HG03045 (cell line): ENCODE measurements around the gene STAT4.
"Not testable (repeated sequence)": the region's sequence is repeated elsewhere in the genome, so short reads cannot be mapped to it uniquely, and the experiment has no call there.

Source experiments
- ATAC-seq: cut with Tn5 transposase; IDR thresholded peaks from one replicate; pipeline ENCODE4 v1.9.1; 2021; ENCODE audit warnings: mild to moderate bottlenecking, moderate library complexity; ENCODE audit not compliant: unreplicated experiment

STAT4 gene

DNA sequence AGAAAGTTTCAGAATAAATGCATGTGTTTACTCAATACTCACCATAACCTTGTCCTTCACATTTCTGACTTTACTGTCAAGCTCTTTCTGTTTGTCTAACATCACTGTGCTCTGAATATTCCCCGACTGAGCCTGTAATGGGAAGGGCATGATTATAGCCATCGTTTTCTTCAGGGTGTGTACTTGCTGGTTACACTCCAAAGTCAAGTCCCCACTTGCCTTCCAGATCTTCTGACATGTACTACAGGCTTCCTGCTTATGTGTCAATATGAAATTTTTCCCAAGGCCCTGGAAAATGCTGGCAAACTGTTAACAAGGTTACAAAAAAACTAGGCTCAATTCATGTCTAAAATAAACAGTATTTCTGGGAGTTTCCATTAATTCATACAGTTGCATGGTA, 149.8 kb downstream of the STAT4 start:
- ATAC-seq, result no peak

DNA sequence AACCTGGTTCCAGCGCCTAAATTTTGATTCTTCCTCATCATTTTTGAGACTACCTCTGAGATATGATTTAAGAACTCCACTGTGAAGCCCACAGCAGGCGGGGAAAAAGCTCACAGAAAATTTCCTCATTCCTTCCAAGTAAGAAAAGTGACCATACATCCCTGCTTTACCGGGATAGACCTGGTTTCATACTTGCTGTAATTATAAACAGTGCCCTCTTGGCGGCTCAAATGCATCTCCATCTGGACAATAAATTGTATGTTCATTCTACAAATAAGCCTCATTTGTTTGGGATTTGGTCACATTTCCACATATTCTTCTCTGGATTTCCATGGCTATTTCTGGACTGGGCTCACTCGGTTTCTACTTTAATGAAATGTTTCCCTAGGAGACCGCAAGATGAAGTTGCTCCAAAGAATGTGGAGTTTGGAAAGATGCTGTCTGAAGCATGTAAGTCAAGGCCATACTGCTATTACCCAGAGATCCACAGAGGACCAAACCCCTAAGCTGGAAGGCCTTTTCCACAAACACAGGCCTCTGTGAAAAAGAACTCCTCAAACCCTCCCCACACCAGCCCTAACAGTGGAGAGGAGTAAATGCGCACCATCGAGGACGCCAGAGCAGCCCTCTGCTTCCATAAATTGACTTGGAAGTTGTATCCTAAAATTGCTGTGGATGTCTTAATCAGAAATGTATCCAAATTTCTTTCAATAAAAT, 150.7 kb downstream of the STAT4 start:
- no peak for ATAC-seq

DNA sequence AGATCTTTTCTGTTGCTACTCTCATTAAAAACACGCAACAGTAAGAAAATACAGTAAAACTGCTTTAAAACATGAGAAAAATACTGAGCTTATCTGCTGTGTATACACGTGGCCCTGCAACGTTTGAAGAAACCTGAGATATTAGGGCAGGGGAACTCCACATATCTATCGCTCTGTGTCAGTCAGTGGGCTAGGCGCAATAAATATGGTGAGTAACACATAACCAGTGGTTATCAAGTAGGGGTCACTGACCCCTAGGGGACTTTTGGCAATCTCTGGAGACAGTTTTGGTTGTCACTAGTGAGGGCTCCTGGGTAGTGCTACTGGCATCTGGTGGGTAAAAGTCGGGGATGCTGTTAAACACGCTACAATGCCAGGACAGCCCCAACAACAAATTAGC, 151.7 kb downstream of the STAT4 start:
- no peak for ATAC-seq

DNA sequence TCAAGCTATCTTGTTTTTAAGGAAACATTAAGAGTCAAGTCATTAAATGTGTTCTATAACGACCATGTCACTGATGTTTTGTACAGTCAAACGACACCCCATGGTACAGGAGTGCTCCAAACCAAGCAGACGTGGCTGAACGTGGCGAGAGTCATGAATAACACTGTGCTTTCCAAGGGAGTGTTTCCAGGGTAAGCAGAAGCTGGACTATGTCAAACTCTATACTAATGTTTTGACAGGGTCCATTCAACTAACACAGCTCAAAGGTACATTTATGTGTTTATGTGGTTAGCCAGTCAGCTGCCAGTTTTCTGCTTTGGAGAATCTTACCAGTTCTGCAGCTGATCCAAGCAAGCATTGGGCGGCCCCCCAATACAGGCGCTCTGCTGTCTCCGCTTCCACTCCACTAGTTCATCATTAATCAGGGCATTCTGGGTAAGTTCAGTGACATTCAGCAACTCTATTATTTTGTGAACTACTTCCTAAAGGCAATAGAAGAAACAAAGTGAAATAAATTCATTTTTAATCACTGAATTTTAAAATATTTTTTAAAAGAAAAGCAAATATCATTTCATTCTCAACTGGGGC, 153.2 kb downstream of the STAT4 start:
- ATAC-seq, result no peak

DNA sequence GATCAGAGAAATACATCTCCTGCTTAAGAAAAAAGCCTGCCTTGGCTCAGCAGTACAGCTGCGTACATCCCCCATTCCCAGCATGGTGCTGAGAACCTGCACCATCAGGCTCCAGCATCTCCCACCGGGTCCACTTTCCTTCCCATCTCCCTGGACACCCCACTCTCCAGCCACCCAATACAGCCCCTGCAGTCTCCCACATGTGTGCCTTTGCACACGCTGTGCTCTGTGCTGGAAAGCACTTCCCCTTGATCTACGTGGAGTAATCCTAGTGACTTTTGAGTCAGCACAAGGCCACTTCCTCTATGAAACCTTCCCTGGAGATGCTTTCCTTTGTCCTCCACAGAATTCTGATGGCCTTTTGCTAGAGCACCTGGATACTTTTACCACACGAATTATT, 153.8 kb downstream of the STAT4 start:
- ATAC-seq, result no peak

DNA sequence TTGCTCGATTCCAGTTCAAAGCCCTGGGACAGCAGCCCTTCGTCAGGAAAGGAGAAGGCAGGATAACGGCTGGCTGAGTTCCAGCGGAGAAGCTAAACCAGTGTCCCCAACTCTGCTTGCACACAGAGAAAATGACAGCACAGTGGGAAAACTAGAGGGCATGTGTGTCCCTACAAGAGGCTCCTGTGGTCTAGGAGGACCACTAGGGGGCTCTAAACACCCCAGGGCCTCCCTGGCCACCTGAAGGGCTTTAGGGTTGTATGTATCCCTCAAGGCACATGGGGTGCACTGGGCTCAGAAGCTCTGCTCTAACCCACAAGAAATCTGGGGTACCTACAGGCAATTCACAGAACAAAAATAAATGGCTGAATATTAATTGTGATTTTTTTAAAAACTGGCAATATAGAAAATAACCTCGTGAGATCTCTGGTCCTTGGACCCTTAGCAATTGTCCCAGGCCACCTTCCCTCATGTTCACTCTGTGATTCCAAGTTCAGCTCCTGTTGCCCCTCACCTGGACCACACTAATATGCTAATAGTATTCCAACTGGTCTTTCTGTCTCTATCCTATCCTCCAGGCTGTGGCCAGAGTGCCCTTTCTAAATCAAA, 154.4 kb downstream of the STAT4 start:
- ATAC-seq, result no peak

DNA sequence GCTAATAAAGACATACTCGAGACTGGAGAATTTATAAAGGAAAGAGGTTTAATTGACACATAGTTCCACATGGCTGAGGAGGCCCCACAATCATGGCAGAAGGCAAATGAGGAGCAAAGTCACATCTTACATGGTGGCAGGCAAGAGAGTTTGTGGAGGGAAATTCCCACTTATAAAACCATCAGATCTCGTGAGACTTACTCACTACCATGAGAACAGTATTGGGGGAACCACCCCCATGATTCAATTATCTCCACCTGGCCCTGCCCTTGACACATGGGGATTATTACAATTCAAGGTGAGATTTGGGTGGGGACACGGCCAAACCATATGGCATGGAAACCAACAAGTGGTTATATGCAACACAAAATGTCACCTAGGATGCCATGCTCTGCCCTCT, 155.5 kb downstream of the STAT4 start:
- not testable (repeated sequence) for ATAC-seq

DNA sequence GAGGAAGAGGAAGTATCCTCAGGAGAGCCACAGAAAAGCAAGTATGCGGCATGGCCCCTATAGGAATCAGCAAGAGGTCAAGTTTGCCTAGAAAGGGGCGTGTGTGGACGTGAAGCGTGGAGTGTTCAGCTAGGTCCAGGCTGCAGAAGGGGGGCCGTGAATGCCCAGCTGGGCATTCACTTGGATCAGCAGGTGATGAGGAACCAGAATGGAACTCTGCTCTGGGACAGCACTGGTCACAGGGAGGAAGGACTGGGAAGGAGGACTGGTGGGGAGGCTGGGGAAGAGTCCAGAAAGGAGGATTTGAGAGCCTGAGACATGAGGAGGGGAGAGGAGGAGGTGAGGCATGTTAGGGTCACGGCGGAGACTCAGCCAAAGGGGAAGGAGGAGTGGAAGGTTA, 156.6 kb downstream of the STAT4 start:
- no peak for ATAC-seq

DNA sequence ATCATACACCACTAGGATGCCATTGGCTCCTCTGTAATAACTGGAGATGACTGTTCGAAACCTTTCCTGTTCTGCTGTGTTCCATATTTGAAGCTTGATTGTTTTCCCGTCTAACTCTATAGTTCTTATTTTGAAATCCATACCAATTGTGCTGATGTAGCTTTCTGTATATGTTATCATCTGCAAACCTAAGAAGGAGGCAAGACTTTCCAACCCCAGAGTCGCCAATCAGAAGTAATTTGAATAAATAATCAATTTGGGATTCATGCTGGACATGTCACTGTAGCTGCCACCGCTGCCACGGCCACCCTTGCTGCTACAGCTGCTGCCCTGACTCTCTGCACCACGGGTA, 157.5 kb downstream of the STAT4 start:
- ATAC-seq, result no peak

DNA sequence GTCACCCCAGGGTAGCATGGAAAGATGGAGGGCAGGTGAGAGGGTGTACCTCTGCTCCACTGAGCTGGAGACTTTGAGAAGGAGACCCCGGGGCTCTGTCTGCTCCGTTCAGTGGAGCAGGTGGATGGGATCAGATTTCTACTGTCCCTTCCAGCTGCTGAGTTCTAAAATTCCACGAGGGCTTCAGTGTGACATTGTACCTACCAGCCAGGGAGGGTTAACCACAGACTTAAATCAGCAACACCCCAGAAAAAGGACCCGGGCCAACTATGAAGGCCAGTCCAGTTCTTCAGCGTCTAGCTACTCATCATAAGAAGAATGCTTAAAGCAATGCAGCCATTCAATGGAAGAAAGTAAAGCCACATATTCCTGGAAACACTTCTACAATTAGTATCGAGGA, 160.7 kb downstream of the STAT4 start:
- ATAC-seq, result no peak

DNA sequence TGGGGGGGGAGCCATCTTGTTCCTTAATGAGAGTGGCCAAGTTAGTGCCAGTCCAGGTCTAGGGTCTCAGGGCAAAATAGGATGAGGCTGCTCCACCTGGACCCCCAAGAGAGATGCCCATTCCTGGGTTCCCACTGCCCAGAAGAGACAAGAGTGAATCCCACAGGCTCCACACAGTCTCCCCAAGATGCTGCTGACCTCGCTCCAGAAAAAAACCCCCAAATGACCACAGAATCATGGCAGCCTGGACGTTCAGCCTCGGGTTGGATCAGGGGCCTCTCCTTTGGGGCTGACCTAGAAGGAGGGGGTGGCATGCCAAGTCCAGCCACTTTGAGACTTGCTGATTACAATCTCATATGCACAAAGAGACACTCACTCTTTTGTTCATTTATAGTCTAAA, 161.9 kb downstream of the STAT4 start:
- ATAC-seq, result no peak

DNA sequence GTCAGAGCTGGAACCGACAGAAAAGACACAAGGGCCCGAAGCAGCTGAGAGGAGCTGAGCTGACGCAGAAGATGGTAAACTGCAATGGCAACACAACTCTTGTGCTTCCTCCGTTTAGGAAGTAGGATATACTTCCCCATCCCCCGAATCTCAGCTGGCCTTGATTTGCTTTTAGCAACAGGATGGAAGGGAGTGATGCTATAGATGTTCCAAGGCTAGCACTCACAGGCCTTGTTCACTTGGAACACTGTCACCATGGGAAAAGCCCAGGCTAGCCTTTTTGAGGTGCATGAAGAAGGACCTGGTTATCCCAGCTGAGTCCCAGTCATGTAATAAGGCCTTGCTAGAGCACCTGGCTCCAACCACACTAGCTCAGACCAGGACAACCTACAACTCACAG, 162.9 kb downstream of the STAT4 start:
- ATAC-seq, result no peak

DNA sequence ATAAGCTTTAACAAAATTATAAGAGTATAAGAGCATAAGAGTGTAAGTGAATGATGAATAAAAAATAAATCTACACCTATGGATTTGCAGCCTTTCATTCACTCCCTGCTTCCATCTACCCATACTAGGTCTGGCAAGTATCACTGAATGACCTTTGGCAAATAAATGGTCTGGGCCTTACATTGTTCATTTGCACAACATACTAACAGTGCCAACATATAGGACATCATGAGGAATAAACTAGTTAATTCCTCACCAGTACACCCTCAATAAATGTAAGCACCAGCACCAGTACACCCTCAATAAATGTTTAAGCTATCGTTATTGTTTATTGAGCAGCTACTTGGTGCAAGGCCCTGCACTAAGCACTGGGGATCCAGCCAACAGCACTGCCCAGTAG, 163.7 kb downstream of the STAT4 start:
- ATAC-seq, result no peak

DNA sequence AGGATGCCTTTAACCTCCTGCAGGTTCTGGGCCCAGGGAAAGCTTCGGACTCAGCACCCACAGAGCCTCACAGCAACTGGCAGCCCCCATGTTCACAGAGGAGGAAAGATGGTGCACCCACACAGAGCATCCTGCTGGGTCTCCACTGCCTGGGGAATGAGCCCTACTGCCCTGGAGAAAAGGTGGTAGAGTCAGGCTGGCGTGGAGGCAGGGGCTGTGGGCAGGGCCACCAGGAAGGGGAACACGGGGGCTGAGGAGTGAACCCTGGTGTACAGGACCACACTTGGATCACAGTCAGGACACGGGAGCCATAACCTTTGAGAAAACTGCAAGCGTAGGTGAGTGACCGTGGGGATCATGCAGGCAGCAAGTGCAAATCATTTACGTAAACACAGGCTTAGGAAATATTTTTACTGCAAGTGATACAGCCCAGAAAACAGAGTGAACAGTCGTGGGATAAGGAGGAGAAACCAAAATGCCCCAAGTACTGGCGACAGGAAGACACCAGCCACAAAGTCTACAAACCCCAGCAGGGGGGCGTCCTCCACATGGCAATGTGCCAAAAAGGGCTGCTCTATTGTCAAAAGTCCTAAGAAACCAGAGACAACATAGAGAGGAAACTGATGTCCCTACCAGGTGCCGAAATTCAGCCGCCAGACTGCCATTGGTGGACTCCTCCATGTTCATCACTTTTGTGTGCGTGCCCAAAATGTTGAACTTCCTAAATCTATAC, 164.4 kb downstream of the STAT4 start:
- no peak for ATAC-seq

DNA sequence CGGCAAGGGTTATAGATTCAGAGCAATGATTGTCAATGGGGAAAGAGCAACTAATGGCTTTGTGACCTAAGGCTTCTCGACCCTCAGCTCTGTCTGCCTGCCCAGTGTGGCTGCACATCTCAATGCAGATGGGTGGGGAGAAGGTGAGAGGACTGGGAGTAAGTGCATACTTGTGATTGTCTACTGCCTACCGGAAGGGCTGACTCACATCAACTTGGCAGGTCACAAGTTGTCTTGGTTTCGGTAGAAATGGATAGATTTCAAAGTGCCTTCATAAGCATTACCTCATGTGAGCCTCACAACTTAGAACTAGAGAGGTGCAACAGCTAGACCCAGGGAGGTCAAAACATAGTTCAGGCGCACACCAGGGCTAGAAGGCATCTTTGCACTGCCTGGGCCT, 166.2 kb downstream of the STAT4 start:
- ATAC-seq, result no peak

DNA sequence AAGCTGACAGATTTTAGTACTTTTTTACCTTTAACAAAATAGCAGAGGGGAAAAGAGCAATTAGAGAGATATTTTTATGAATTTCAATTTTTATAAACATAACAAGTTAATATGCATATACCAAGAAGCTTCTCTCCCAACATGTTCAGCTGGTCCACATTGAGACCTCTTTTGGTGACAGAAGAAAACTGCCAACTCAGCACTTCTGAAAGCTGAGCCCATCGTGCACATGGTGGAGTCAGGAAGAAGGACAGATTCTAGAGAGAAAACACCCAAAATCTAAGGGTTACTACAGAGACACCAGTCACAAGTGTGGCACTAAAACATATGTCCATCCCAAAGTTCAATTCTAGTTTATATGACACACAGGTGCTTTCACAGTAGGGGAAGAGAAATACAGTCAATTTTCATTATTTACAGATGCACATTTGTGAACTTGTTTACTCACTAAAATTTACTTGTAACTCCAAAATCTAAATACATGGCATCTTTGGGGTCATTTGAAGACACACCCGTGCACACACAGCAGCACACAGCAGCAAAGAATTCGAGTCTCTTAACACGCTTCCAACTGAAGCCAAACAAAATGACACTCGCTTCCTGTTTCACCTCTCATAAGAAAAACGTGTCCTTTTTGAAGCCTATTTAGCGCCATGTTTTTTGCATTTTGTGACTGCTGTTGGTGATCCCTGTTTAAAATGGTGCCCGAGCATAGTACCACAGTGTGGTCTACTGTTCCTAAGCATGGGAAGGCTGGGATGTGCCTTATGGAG, 168.3 kb downstream of the STAT4 start:
- ATAC-seq, result no peak

DNA sequence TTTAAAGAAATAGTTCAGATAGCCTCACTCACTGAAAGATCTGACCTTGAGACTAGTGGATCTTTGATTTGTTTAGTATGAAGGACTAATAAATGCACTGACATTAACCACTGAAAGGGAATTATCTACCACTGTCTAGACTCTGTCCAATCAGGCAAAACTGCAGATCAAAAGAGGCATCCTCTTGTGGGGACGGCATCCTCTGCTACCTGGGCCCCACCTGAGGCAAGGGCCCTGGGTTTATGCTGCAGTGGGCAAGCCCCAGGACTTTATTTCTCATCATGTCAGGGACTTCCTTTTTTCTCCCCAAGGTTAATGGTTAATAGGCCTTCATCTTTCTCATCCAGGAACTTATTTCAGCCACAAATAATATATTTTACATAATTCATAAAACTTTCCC, 169.1 kb downstream of the STAT4 start:
- no peak for ATAC-seq

DNA sequence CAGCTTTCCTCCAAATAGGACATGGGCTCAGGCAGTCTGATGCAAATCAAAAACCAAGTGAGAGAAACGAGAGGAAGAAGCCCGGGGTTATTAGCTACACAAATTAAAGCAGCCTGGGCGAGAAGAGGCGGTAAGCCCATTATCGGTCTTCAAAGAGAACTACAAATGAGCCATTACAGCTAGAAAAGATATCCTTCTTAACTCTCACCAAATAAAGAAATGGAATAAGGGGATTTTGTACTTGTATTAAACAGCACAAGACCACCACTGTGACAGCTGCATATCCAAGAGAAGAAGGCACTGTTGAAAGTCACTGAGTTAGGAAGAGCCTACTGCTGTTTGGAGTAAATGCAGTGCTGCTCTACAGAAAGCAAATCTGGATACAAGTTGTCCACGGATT, 169.5 kb downstream of the STAT4 start:
- no peak for ATAC-seq

DNA sequence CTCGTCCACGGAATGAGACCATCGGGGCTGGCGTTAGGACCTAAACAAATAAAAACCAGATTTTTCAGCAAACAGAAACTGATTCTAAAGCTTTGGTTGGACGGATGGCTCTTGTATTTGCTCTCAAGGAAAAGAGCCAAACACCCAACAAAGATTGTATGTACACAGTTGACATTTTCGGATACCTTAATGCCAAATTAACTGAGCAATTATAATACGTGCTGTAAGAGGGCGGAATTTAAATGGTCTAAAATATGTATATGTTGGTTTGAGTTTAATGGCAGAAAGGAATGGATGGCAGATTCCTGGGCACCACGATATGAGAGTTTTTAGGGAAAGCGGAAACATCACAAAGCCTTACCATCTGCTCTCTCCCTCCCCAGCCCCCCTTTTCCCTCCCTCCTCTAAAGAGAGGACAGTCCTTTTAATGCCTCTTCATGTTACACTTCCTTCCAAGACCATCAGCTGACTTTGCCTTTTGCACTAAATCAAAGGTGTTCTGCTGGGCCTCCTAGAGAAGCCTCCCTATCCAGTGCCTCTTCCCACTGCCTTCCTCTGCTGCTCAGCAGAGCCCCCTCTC, 170.1 kb downstream of the STAT4 start:
- ATAC-seq, result no peak

DNA sequence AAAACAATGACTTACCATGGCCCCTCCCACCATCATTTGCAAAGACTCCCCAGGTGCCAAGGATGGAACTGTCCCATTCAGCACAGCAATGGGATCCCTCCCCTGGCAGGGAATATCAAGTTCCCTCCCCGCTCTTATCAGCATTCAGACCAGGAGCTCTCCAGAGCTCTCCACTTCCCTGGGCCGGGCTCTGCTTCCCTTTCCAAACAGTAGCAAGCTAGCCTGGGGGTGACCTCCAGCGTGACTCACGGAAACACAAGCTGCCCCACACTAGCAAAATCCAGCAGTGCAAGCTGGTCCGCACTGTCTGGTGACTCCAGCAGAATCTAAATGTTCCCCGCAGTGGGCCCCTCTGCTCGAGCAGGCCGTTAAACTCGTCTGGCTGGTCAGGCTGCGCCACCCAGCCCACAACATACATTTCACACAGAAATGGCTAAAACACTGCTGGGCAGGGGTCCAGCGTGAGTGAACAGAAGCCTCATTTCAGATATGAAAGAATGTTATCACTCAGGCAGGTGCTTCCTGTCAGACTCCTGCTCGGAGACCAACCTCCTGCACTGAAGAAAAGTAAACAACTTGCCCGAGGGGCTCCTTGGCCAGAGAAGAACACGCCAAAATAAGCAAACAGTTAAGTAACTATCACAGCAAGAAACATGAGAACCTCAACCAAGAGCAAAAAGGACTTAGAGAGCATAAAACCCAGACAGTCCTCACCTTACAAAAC, 170.7 kb downstream of the STAT4 start:
- no peak for ATAC-seq
